ENCODE measurements around the gene ORAI1.
"Not testable (repeated sequence)": the region's sequence is repeated elsewhere in the genome, so short reads cannot be mapped to it uniquely, and the experiment has no call there.

ORAI1 gene

DNA sequence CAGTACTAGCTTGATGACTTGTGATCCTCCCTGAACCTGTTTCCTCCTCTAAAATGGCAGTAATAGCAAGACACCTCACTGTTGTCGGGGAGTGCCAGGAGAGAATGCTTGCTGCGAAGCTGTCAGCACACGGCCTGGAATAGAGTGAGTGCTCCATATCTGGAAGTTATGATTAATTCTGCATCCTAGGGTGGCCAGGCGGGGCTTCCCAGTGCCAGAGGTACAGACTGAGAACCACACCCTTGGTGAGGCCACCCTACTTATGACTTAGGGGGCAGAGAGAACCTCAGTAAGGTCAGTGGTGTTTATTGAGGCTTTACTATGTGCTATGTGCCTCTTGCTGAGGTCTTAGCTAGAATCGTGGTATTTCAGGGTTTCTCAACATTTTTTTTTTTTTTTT lies 23.0 kb downstream of the ORAI1 start:
- no peak for DNase-seq (ENCODE audit: low spot score)

GRCh38 chr12:121649819-121650353 lies 23.6 kb downstream of the ORAI1 start:
- DNase-seq (ENCODE audit: low spot score), result no peak

- DNase-seq (ENCODE audit: low spot score), result no peak
Measured at GRCh38 chr12:121651320-121651719, 25.0 kb downstream of the ORAI1 start.

DNA sequence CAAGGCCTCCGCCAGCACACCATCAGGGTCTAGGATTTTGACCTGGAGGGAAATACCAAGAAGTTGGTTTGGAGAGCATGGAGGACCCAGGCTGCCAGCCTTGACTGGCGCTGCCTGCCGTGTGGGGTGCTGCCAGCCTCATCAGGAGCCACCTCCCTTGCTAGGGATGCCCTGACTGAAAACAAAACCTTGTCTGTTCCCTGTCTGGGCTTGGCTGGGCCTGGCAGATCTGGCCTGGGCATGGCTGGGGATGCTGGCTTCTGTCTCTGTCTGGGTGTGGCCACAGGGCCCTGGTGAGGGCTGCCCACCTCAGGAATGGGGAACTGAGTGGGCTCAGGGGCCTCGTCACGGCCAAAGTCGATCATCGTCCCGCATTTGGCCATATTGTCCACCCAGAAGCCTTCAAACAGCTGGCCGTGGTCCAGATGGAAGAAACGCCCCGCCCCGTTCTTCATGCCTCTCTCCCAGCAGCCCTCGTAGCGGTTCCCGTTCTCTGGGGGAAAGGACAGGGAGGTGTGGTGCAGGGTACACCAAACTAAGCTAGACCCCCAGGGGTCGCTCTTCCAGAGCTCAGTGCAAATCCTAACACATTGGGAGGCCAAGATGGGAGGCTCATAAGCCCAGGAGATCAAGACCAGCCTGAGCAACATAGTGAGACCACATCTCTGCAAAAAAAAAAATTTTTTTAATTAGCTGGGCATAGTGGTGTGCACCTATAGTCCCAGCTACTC lies 26.6 kb downstream of the ORAI1 start:
- no peak for DNase-seq (ENCODE audit: low spot score)

DNA sequence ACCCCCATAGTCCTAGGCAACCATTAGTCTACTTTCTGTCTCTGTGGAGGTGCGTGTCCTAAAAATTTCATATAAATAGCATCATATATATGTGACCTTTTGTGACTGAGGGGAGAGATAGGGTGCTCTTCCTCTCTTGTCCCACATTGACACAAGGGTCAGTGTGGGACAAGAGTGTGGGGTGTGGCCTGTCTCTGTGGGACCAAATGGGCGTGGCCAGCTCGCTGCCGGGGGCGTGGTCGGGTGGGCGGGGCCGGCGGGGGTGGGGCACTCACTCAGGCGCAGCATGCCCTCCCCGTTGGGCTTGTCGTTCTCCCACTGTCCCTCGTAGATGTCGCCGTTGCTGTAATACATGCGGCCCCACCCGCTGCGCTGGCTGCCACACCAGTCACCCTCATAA lies 27.7 kb downstream of the ORAI1 start:
- no peak for DNase-seq (ENCODE audit: low spot score)

- DNase-seq (ENCODE audit: low spot score), result no peak
Measured at GRCh38 chr12:121656122-121656521, 29.8 kb downstream of the ORAI1 start.

- no peak for DNase-seq (ENCODE audit: low spot score)
Measured at GRCh38 chr12:121657305-121658008, 31.1 kb downstream of the ORAI1 start.

GRCh38 chr12:121661353-121662105 lies 35.2 kb downstream of the ORAI1 start:
- not testable (repeated sequence) for DNase-seq (ENCODE audit: low spot score)

- no peak for DNase-seq (ENCODE audit: low spot score)
Measured at GRCh38 chr12:121663610-121663929, 37.2 kb downstream of the ORAI1 start.

- not testable (repeated sequence) for DNase-seq (ENCODE audit: low spot score)
Measured at GRCh38 chr12:121666829-121667228, 40.5 kb downstream of the ORAI1 start.

DNA sequence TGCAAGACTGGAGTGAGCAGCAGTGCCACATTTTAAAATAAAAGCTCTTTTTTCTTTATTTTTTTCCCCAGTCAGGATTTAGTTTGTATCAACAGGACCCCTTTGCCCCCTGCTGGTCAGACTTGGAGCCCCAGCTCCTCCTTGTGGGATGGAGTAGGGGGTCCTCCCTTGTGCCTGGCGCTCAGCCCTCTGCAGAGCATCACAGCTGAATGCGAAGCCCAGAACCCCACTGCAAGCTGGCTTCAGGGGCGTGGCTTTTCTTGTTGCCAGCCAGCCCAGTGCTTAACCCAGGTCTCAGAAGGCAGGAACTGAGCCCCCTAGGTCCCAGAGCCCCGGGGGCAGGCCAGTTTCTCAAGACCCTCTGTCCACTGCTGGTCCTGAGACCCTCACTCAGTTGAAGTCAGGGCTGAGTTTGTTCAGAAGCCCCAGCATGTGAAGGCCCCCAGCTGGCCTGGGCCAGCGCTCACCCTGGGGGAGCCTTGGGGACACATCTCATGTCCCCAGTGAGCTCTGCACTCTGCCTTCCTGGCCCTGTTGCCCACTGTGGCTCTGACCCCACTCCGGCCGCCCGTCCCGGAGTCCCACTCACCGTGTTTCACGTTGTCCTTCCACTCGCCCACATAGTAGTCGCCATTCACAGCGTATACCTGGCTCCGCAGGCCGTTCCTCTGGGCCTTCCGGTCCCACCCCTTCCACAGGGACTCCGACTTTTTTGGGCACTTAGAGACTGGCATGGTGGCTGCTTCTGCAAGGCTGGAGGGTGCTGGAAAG lies 42.6 kb downstream of the ORAI1 start:
- DNase-seq (ENCODE audit: low spot score), result peak; percentile 47

GRCh38 chr12:121669521-121669900 lies 43.2 kb downstream of the ORAI1 start, which contains the start of gene MORN3:
TSS of gene MORN3 (minus strand) at chr12:121669654. CDS start at chr12:121669483, 171 bp downstream.
- DNase-seq (ENCODE audit: low spot score), result no peak

GRCh38 chr12:121673013-121673511 lies 46.7 kb downstream of the ORAI1 start:
- no peak for DNase-seq (ENCODE audit: low spot score)

- DNase-seq (ENCODE audit: low spot score), result no peak
Measured at GRCh38 chr12:121676190-121676589, 49.9 kb downstream of the ORAI1 start.

DNA sequence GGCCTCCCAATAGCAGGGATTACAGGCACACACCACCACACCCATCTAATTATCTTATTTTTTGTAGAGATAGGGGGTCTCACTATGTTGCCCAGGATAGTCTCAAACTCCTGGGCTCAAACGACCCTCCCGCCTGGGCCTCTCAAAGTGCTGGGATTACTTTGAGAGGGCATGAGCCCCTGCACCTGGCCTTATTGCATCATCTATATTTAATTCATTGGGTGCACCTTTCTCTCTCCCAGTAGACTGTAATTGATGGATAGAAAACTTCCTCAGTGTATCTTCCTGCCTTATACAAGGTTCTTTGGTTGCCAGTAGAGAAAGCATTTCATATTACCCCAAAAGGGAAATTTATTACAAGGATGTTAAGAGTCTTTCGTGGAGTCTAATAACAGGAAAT lies 52.0 kb downstream of the ORAI1 start:
- DNase-seq (ENCODE audit: low spot score), result no peak

DNA sequence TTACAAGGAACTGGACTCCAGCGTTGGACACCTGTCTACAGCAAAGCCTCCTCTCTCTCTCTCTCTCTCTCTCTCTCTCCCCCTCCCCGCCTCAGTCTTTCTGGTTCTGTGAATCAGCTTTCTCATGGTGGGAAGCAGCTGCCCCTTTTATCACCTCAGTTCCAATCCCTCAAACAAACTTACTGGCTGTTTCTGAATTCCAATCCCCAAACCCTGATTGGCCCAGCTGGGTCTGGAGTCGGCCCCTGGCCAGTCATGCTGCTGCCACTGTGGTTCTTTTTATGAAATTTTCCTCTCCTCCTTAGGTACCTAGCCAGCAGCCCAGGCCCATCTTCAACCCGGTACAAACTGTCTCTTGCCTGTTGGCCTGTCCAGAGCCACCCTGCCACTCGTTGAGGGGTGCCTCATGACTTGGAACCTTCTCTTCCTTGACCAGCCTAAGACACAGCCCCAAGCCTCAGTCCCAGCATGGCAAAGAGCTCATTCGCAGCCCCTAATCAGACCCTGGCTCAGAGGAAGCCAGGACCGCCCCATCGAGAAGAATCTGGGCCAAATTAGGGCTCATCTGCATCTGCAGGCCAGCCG lies 52.5 kb downstream of the ORAI1 start:
- no peak for DNase-seq (ENCODE audit: low spot score)

GRCh38 chr12:121679661-121680197 lies 53.4 kb downstream of the ORAI1 start:
- not testable (repeated sequence) for DNase-seq (ENCODE audit: low spot score)

DNA sequence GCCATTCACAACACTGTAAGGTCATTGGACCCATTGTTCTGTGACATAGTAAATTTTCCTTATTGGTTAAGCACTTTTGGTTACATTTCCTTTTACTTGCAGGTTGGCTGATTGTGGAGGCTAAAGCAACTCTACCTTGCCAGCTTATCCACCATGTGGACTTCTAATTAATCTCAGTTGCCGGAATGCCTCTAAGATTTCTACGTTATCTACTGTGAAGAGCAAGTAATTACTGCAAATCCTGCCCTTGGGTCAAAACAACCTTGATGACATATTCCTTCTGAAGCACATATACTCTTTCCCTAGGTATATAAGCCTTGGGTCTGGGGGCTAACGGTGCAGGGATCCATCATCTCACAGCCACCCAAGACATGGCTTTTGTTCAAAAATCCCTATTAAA lies 62.6 kb downstream of the ORAI1 start:
- no peak for DNase-seq (ENCODE audit: low spot score)

DNA sequence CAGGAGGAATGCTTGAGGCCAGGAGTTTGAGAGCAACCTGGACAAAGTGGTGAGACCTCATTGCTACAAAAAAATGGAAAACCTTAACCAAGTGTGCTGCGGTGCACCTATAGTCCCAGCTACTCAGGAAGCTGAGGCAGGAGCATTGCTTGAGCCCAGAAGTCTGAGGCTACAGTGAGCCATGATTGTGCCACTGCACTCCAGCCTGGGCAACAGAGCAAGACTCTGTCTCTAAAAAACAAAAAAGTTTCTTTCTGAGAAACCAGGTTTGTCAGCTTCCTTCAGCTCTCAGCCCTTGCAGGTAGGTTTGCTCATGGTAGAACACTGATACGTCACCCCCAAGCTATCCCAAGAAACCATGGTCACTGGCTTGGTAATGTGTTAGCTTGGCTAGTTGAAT lies 63.1 kb downstream of the ORAI1 start:
- no peak for DNase-seq (ENCODE audit: low spot score)

Measured in AG20443 (cell line).